ENCODE measurements around the gene CCDC85C.

CCDC85C gene

GRCh38 chr14:99628887-99629618 lies 25.0 kb upstream of the CCDC85C start:
- peak; percentile 48 for DNase-seq

- DNase-seq = no peak
These were observed 23.7 kb upstream of the CCDC85C start for GRCh38 chr14:99627510-99628381.

- DNase-seq = no peak
These were observed 23.1 kb upstream of the CCDC85C start for GRCh38 chr14:99627100-99627499.

GRCh38 chr14:99626041-99626648 lies 22.1 kb upstream of the CCDC85C start:
- DNase-seq = no peak

- DNase-seq = no peak
These were observed 21.5 kb upstream of the CCDC85C start for GRCh38 chr14:99625476-99625875.

GRCh38 chr14:99624971-99625370 lies 21.0 kb upstream of the CCDC85C start:
- no peak for DNase-seq

GRCh38 chr14:99624024-99624423 lies 20.0 kb upstream of the CCDC85C start:
- DNase-seq = no peak

GRCh38 chr14:99621948-99622347 lies 17.9 kb upstream of the CCDC85C start:
- no peak for DNase-seq

GRCh38 chr14:99619835-99620834 lies 16.1 kb upstream of the CCDC85C start:
- DNase-seq = no peak

GRCh38 chr14:99616832-99617800 lies 13.1 kb upstream of the CCDC85C start:
- no peak for DNase-seq

GRCh38 chr14:99615497-99616157 lies 11.6 kb upstream of the CCDC85C start:
- no peak for DNase-seq

- no peak for DNase-seq
These were observed 8.8 kb upstream of the CCDC85C start for GRCh38 chr14:99612738-99613330.

GRCh38 chr14:99612071-99612737 lies 8.2 kb upstream of the CCDC85C start:
- no peak for DNase-seq

- DNase-seq = no peak
These were observed 7.6 kb upstream of the CCDC85C start for GRCh38 chr14:99611646-99612045.

- DNase-seq = no peak
These were observed 5.5 kb upstream of the CCDC85C start for GRCh38 chr14:99609245-99610170.

- DNase-seq = no peak
These were observed 4.6 kb upstream of the CCDC85C start for GRCh38 chr14:99608591-99608990.

GRCh38 chr14:99606359-99606758 lies 2.4 kb upstream of the CCDC85C start:
- no peak for DNase-seq

GRCh38 chr14:99605299-99605961 lies 1.4 kb upstream of the CCDC85C start:
- peak; percentile 81 for DNase-seq
